Heart left ventricle (tissue), 16 donors: Measurements from ENCODE around the gene ZNF565. TPM values are rescaled to one million over a fixed set of nuclear protein-coding genes. Genes with fewer than 3 reads are reported as not detected.
"Not testable (repeated sequence)": the region's sequence is repeated elsewhere in the genome, so short reads cannot be mapped to it uniquely, and the experiment has no call there.

Source experiments
- ATAC-seq, 4 donors: fragments of 200-7000 bp; cut with Tn5 transposase; one replicate each; pipeline ENCODE4 v1.9.1; 2020 to 2022; ENCODE audit warnings: moderate library complexity in 4 of 4, mild to moderate bottlenecking in 3 of 4, moderate number of reproducible peaks in 1 of 4
- DNase-seq, 5 donors: peaks; one replicate each; pipeline ENCODE4 v3.0.0-alpha.2; 2020
- H3K27ac ChIP-seq, 12 donors: fragments of 200-600 bp; sonication (generic) in 4 of 12; one replicate each; pipeline versions ENCODE4 v1.5.0 to v1.8.0; 2016 to 2022; ENCODE audit warnings: mild to moderate bottlenecking in 2 of 12
- H3K27me3 ChIP-seq, 9 donors: fragments of 200-600 bp; sonication (generic) in 2 of 9; one replicate each; pipeline versions ENCODE4 v1.5.1 to v1.8.0; 2016 to 2022; ENCODE audit warnings: mild to moderate bottlenecking in 3 of 9
- H3K36me3 ChIP-seq, 9 donors: fragments of 200-600 bp; sonication (generic) in 2 of 9; one replicate each; pipeline versions ENCODE4 v1.5.0 to v1.8.0; 2018 to 2022; ENCODE audit warnings: mild to moderate bottlenecking in 2 of 9
- H3K4me1 ChIP-seq, 12 donors: fragments of 200-600 bp; sonication (generic) in 4 of 12; one replicate each; pipeline versions ENCODE4 v1.5.0 to v1.8.0; 2016 to 2022; ENCODE audit warnings: mild to moderate bottlenecking in 3 of 12
- H3K4me3 ChIP-seq, 12 donors: fragments of 200-600 bp; sonication (generic) in 4 of 12; one replicate each; pipeline versions ENCODE4 v1.5.0 to v1.8.0; 2017 to 2022; ENCODE audit warnings: mild to moderate bottlenecking in 9 of 12, moderate library complexity in 4 of 12
- H3K9me3 ChIP-seq, 12 donors: fragments of 200-600 bp; sonication (generic) in 4 of 12; one replicate each; pipeline versions ENCODE4 v1.5.0 to v1.8.0; 2016 to 2022; ENCODE audit warnings: mild to moderate bottlenecking in 1 of 12
- POLR2A ChIP-seq, 2 donors: fragments of 450-650 bp; IDR thresholded peaks; one replicate each; pipeline ENCODE4 v1.6.1; 2017; ENCODE audit warnings: antibody characterized with exemption in 2 of 2, mild to moderate bottlenecking in 2 of 2, moderate library complexity in 2 of 2
- WGBS, 4 donors: extraction: QIAGEN DNeasy Blood & Tissue Kit in 2 of 4; methylation state at CpG; one replicate each; pipeline versions ENCODE4 v1.1.5 to v1.1.7; 2013 to 2018; 5-methylcytosine and 5-hydroxymethylcytosine counted together
- intact Hi-C, 10 donors: fragments of 100-400 bp; cut with DNase I; formaldehyde crosslinking; loops; one replicate each; pipeline versions ENCODE4 v1.11.1 to v1.14.2; 2022
- polyA plus RNA-seq, 2 donors: library from polyadenylated mRNA; stranded (reverse); fragments of 200-250 nt; gene quantifications; one replicate each; pipeline ENCODE4 v1.2.3, GENCODE V29; 2013
- total RNA-seq, 9 donors: library from RNA; depleted of rRNA in 2 of 9; stranded (reverse); fragments of >200 nt in 2 of 9; fragmentation: NEBNext Ultra II Directional in 3 of 9; extraction: Animal tissue kit (Norgen Biotek cat#: 25700) in 3 of 9; gene quantifications; one replicate each; pipeline versions ENCODE4 v1.1.0 to v1.2.4, GENCODE V29; 2016 to 2023
- TF ChIP-seq, protein P1 (sequence below), 12 donors: fragments of 200-600 bp; sonication (generic) in 4 of 12; IDR thresholded peaks; one replicate each; pipeline versions ENCODE4 v1.5.0 to v1.8.0; 2018 to 2022; ENCODE audit warnings: antibody characterized with exemption in 12 of 12, mild to moderate bottlenecking in 5 of 12
- donor health status: ischemic (EF 13 %, LVEDD 7.1; RV severe dilation, severe dysfunction).
- donor health status: healthy with polysubstance abuse.
- donor health status: DM: no; HTN: yes; CAD: no.
- donor health status: DM: no; HTN: no; CAD: no.
- donor health status: ischemic (EF 25% LVEDD 6.9; RV normal size, moderate dysfunction).
- donor health status: ischemic (EF 25% LVEDD 5.7; RV mildly dilated, moderate dysfunction).
- donor health status: healthy.
- donor health status: DM: yes; HTN: yes; CAD: no.
- donor health status: ischemic (EF 35%, LVEDD 5.7; RV mildly dilated, moderate dysfunction).
- donor health status: nonischemic (EF 11% LVEDD 7.7; RV severe dilation, severe dysfunction).
- donor health status: DM: yes; HTN: yes; CAD: no.
- donor health status: PGD.
- donor health status: ischemic (EF 29% LVEDD 5.4; RV normal size, mild dysfunction).
- donor health status: nonischemic (EF 23%, LVEDD 6.1; RV moderate dilation, normal function).

The ZNF565 gene
- total and polyA plus RNA-seq, 11 donors = 2.3 to 4.3 (median 3.0) TPM

DNA sequence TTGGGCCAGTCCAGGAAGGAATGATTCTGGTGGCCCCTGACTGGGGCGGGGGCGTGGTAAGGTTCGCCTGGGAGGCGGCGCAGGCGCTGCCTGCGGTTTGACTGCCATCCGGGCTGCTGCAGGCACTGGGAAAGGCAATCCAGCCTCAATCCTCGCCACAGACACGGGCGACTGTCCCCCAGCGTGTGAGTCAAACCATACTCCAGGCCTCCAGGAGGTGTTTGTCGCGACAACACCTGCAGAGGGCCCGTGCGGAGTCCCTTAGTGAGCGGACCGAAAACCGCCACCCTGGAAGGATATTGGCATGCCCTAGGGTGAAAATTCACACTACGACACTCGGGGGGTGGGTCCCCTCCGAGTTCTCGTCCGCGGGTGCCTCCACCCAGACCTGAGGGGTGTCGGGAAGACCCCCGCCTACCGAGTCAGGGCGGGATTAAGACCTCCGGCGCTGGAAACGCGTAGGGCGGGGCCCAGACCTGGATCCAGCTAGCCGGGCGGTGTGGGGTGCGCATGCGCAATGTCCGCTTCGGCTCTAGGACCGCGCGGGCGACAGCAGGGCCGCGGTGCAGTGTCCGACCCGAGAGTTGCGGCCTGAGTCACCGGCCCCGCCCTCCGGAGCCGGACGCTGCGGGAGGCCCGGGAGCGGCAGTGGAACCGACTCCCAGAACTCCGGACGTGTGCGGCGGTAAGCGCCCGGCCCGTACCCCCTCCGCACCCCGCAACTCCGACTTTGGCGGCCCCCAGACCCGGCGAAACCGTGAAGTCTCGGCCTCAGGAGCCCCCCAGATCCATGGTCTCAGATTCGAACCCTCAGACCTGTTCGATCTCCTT, 74.8 kb downstream of the ZNF565 start, which contains the start of gene CAPNS1:
CAPNS1 (plus strand) TSS at position 594 of the 831 bp plus-strand sequence. CDS start 946 bp downstream, outside the sequence.
- intact Hi-C loops = loop anchor here in 6 of 10 donors (1.0 to 10.0 kb wide), 5 partner anchors 11 to 385 kb away; partner anchors contain the start of genes COX7A1 (in 4 of the 6), HSPB6 (in 1 of the 6) and PROSER3 (in 1 of the 6)
- DNase-seq = peak; percentile 98 to 99 (median 99)
- Histone ChIP-seq H3K36me3 (peaks cover 0 to 30% (median 29%) of the 10 kb centered on the region in 9 donors), H3K4me1 (peaks cover 0 to 30% (median 16%) of the 10 kb centered on the region in 12 donors), H3K4me3 (peak within 1 kb of the TSS; percentile 80 to 100 (median 95)), H3K9me3 (no peaks in the 10 kb centered on the region), H3K27me3 (no peaks in the 10 kb centered on the region), H3K27ac (peak within 1 kb of the TSS; percentile 93 to 100 (median 99))
- ATAC-seq = peak; percentile 91 to 93 (median 92)
- 0 to 1% (median 1%) methylated on average over 17 to 75 of the region's 75 CpGs for WGBS, 4 donors
- TF ChIP-seq POLR2A (IDR thresholded peaks at IDR 0.05) = peak; percentile 95 to 97
- TF ChIP-seq, protein P1, sequence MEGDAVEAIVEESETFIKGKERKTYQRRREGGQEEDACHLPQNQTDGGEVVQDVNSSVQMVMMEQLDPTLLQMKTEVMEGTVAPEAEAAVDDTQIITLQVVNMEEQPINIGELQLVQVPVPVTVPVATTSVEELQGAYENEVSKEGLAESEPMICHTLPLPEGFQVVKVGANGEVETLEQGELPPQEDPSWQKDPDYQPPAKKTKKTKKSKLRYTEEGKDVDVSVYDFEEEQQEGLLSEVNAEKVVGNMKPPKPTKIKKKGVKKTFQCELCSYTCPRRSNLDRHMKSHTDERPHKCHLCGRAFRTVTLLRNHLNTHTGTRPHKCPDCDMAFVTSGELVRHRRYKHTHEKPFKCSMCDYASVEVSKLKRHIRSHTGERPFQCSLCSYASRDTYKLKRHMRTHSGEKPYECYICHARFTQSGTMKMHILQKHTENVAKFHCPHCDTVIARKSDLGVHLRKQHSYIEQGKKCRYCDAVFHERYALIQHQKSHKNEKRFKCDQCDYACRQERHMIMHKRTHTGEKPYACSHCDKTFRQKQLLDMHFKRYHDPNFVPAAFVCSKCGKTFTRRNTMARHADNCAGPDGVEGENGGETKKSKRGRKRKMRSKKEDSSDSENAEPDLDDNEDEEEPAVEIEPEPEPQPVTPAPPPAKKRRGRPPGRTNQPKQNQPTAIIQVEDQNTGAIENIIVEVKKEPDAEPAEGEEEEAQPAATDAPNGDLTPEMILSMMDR (IDR thresholded peaks at IDR 0.05) = peak in 5 of 12 donors; percentile 14 to 19 (median 17)

DNA sequence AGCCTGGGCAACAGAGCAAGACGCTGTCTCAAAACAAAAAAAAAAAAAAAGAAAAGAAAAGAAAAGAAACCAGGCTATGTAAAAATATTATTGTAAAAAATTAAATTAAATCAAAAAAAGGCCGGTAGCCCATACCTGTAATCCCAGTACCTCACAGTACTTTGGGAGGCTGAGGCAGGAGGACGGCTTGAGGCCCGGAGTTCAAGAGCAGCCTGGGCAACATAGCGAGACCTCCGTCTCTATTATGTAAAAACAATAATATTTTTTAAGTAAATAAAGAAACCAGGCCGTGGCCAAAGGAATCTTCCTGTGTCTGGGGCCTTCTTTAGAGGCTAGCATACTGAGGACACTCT, 75.4 kb downstream of the ZNF565 start:
- intact Hi-C loops = loop anchor here in 3 of 10 donors (1.0 kb wide), 2 partner anchors 11 to 13 kb away; partner anchors contain the start of gene COX7A1 (in 1 of the 3)
- H3K4me3 ChIP-seq = peak overlapping the region; percentile 80 to 100 (median 95)
- DNase-seq (no peak), ATAC-seq (no peak)
- H3K9me3 ChIP-seq = no peaks in the 10 kb centered on the region
- WGBS, 4 donors = 65 to 73% (median 69%) methylated on average over 7 of the region's 7 CpGs
- no peaks in the 10 kb centered on the region for H3K27me3 ChIP-seq
- H3K4me1 ChIP-seq = peaks cover 0 to 30% (median 16%) of the 10 kb centered on the region in 12 donors
- peaks cover 0 to 24% (median 23%) of the 10 kb centered on the region in 9 donors for H3K36me3 ChIP-seq
- TF ChIP-seq POLR2A (IDR thresholded peaks at IDR 0.05) = no peak
- TF ChIP-seq, protein P1 (IDR thresholded peaks at IDR 0.05) = no peak
- H3K27ac ChIP-seq = peak overlapping the region; percentile 93 to 100 (median 99)

DNA sequence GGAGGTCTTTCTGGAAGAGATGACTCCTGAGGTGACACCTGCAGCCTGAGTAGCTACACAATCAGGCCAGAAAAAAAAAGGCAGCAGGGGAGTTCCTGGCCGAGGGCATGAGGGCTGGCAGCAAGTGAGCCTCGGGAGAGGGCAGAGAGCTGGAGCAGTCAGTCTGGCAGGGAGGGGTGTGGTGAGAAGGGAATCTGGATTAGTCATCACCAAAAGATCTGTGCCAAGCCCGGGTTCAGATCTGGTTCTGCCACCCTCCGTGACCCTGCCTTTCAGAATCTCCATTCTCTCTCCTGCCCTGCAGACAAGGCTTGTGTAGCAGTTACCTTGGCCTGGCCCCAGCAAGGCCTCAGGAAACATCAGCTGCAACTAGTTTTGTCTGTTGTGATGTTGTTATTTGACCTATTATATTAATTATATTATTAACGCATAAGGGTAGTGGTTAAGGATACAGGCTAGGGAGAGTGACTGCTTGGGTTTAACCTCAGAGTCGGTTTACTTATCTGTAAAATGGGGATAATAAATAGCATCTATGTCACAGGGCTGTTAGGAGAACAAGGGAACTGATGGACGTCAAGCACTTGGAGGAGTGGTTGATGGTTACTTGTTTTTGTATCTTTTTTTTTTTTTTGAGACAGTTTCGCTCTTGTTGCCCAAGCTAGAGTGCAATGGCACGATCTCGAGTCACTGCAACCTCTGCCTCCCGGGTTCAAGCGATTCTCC, 77.3 kb downstream of the ZNF565 start:
- TF ChIP-seq POLR2A (IDR thresholded peaks at IDR 0.05) = no peak
- TF ChIP-seq, protein P1 (IDR thresholded peaks at IDR 0.05) = no peak
- Histone ChIP-seq H3K27ac (peak overlapping the region in 11 of 12 donors; percentile 30 to 75 (median 53)), H3K4me1 (peaks cover 0 to 35% (median 16%) of the 10 kb centered on the region in 12 donors), H3K27me3 (no peaks in the 10 kb centered on the region), H3K4me3 (no peak overlapping the region), H3K9me3 (no peaks in the 10 kb centered on the region), H3K36me3 (peaks cover 0 to 6% (median 4%) of the 10 kb centered on the region in 9 donors)
- intact Hi-C loops = no loop called here
- WGBS, 4 donors = 56 to 67% (median 63%) methylated on average over 12 of the region's 12 CpGs
- DNase-seq (peak; percentile 60 to 81 (median 71)), ATAC-seq (peak in 3 of 4 donors; percentile 15 to 43 (median 17))

DNA sequence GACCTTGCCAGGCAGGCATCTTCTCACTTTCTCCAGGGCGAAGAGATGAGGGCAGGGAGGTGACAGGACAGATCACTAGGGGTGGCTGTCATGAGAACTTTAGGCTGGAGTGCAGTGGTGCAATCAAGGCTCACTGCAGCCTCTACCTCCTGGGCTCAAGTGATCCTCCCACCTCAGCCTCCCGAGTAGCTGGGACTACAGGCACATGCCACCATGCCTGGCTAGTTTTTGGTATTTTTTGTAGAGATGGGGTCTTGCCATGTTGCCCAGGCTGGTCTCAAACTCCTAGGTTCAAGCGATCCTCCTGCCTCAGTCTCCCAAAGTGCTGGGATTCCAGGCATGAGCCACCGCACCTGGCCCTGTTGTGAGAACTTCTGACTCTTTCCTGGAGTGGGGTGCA, 79.6 kb downstream of the ZNF565 start:
- H3K27me3 ChIP-seq, H3K9me3 ChIP-seq, ATAC-seq, H3K4me3 ChIP-seq, H3K36me3 ChIP-seq, H3K27ac ChIP-seq, DNase-seq, intact Hi-C loops: not testable (repeated sequence)
- WGBS, 4 donors = 86 to 94% (median 90%) methylated on average over 4 of the region's 4 CpGs
- H3K4me1 ChIP-seq = peaks cover 0 to 42% (median 8%) of the 10 kb centered on the region in 12 donors

Other genes starting within 250 kb of the ZNF565 start
- gene SDHAF1, start 219.5 kb downstream of the ZNF565 start, total RNA-seq = 10 to 100 TPM in 8 of 9 donors, 1 to 10 TPM in 1; 9.7 to 41.8 (median 11.4) TPM
- gene SDHAF1, start 219.5 kb downstream of the ZNF565 start, polyA plus RNA-seq = 10 to 100 TPM in 1 of 2 donors, 1 to 10 TPM in 1; 9.8 to 18.5 TPM
- under 1 TPM in 5 of 9 donors, not detected in 4; 0.12 to 0.50 (median 0.19) TPM for gene SYNE4, start 205.9 kb downstream of the ZNF565 start, total RNA-seq
- under 1 TPM; 0.15 to 0.17 TPM for gene SYNE4, start 205.9 kb downstream of the ZNF565 start, polyA plus RNA-seq
- 10 to 100 TPM in 6 of 9 donors, 1 to 10 TPM in 3; 7.3 to 22.5 (median 11.5) TPM for gene ALKBH6, start 200.5 kb downstream of the ZNF565 start, total RNA-seq
- gene ALKBH6, start 200.5 kb downstream of the ZNF565 start, polyA plus RNA-seq = 10 to 100 TPM; 13.4 TPM
- 1 to 10 TPM; 2.2 to 8.0 (median 4.3) TPM for gene CLIP3, start 181.8 kb downstream of the ZNF565 start, total RNA-seq
- gene CLIP3, start 181.8 kb downstream of the ZNF565 start, polyA plus RNA-seq = 1 to 10 TPM; 1.3 TPM
- gene THAP8, start 160.4 kb downstream of the ZNF565 start, total RNA-seq = 1 to 10 TPM; 2.3 to 6.0 (median 4.3) TPM
- 1 to 10 TPM; 6.0 to 7.3 TPM for gene THAP8, start 160.4 kb downstream of the ZNF565 start, polyA plus RNA-seq
- gene WDR62, start 159.8 kb downstream of the ZNF565 start, total RNA-seq = 10 to 100 TPM in 3 of 9 donors, 1 to 10 TPM in 6; 2.5 to 24.3 (median 7.7) TPM
- gene WDR62, start 159.8 kb downstream of the ZNF565 start, polyA plus RNA-seq = 10 to 100 TPM in 1 of 2 donors, 1 to 10 TPM in 1; 1.4 to 20.6 TPM
- not detected for gene OVOL3, start 103.5 kb downstream of the ZNF565 start, total RNA-seq
- gene OVOL3, start 103.5 kb downstream of the ZNF565 start, polyA plus RNA-seq = not detected
- gene POLR2I, start 99.8 kb downstream of the ZNF565 start, total RNA-seq = 100 to 1,000 TPM in 5 of 9 donors, 10 to 100 TPM in 4; 80.4 to 153 (median 107) TPM
- 100 to 1,000 TPM in 1 of 2 donors, 10 to 100 TPM in 1; 93.1 to 180 TPM for gene POLR2I, start 99.8 kb downstream of the ZNF565 start, polyA plus RNA-seq
- 100 to 1,000 TPM in 6 of 9 donors, 10 to 100 TPM in 3; 89.8 to 146 (median 111) TPM for gene TBCB, start 99.2 kb downstream of the ZNF565 start, total RNA-seq
- 100 to 1,000 TPM; 109 to 171 TPM for gene TBCB, start 99.2 kb downstream of the ZNF565 start, polyA plus RNA-seq
- 1,000 to 10,000 TPM in 1 of 9 donors, 100 to 1,000 TPM in 8; 272 to 1,054 (median 860) TPM for gene CAPNS1, start 74.6 kb downstream of the ZNF565 start, total RNA-seq
- gene CAPNS1, start 74.6 kb downstream of the ZNF565 start, polyA plus RNA-seq = 1,000 to 10,000 TPM in 1 of 2 donors, 100 to 1,000 TPM in 1; 956 to 1,083 TPM
- gene COX7A1, start 62.2 kb downstream of the ZNF565 start, total RNA-seq = 1,000 to 10,000 TPM in 7 of 9 donors, 100 to 1,000 TPM in 2; 414 to 2,982 (median 2,187) TPM
- 1,000 to 10,000 TPM in 1 of 2 donors, 100 to 1,000 TPM in 1; 470 to 2,188 TPM for gene COX7A1, start 62.2 kb downstream of the ZNF565 start, polyA plus RNA-seq
- gene ZNF146, start 441 bp upstream of the ZNF565 start, total RNA-seq = 10 to 100 TPM; 28.2 to 53.7 (median 35.1) TPM
- 10 to 100 TPM; 14.1 to 41.1 TPM for gene ZNF146, start 441 bp upstream of the ZNF565 start, polyA plus RNA-seq
- gene ZFP14, start 164.5 kb upstream of the ZNF565 start, total RNA-seq = 1 to 10 TPM; 1.3 to 5.1 (median 2.2) TPM
- gene ZFP14, start 164.5 kb upstream of the ZNF565 start, polyA plus RNA-seq = 1 to 10 TPM in 1 of 2 donors, under 1 TPM in 1; 0.79 to 1.8 TPM
- gene ZFP82, start 204.0 kb upstream of the ZNF565 start, total RNA-seq = 1 to 10 TPM; 3.4 to 5.3 (median 4.0) TPM
- 1 to 10 TPM; 2.2 to 3.0 TPM for gene ZFP82, start 204.0 kb upstream of the ZNF565 start, polyA plus RNA-seq